Measurements from ENCODE around the gene CCR3.

GRCh38 chr3:46281551-46281950 lies 39.3 kb downstream of the CCR3 start:
- TF ChIP-seq CTCF (conservative IDR thresholded peaks at IDR 0.05; ENCODE audit: low read depth, low read length) (no peak), EZH2 (IDR thresholded peaks at IDR 0.05; ENCODE audit: borderline replicate concordance, low read depth, low read length, poor library complexity, severe bottlenecking) (no peak)

All from A673 (cell line).